HG02642 (cell line): ENCODE measurements around the gene SEMA3B.
"Not testable (repeated sequence)": the region's sequence is repeated elsewhere in the genome, so short reads cannot be mapped to it uniquely, and the experiment has no call there.

Source experiments
- ATAC-seq: cut with Tn5 transposase; IDR thresholded peaks from one replicate; pipeline ENCODE4 v1.9.1; 2021; ENCODE audit warnings: mild to moderate bottlenecking; ENCODE audit not compliant: unreplicated experiment, poor library complexity

Gene SEMA3B

GRCh38 chr3:50268703-50269451, at the start of gene SEMA3B:
TSS of gene SEMA3B (plus strand) at chr3:50269147. CDS start at chr3:50269241, 94 bp downstream.
- ATAC-seq: no peak

- ATAC-seq: no peak
These were observed 49.7 kb upstream of the SEMA3B start for GRCh38 chr3:50219285-50219684.

GRCh38 chr3:50220109-50220508, 48.8 kb upstream of the SEMA3B start:
- no peak for ATAC-seq

- ATAC-seq: no peak
These were observed 47.9 kb upstream of the SEMA3B start for GRCh38 chr3:50221051-50221410.

- no peak for ATAC-seq
These were observed 47.4 kb upstream of the SEMA3B start for GRCh38 chr3:50221411-50222168.

- no peak for ATAC-seq
These were observed 46.8 kb upstream of the SEMA3B start for GRCh38 chr3:50222169-50222528.

- ATAC-seq: no peak
These were observed 44.3 kb upstream of the SEMA3B start for GRCh38 chr3:50224639-50225038.

- ATAC-seq: peak; percentile 8
These were observed 42.0 kb upstream of the SEMA3B start for GRCh38 chr3:50226888-50227389.

GRCh38 chr3:50227390-50228183, 41.4 kb upstream of the SEMA3B start:
- ATAC-seq: peak; percentile 87

- not testable (repeated sequence) for ATAC-seq
These were observed 40.7 kb upstream of the SEMA3B start for GRCh38 chr3:50228184-50228763.

GRCh38 chr3:50229490-50229889, 39.5 kb upstream of the SEMA3B start:
- no peak for ATAC-seq

- ATAC-seq: no peak
These were observed 38.7 kb upstream of the SEMA3B start for GRCh38 chr3:50230104-50230793.

- ATAC-seq: no peak
These were observed 38.2 kb upstream of the SEMA3B start for GRCh38 chr3:50230794-50231125.

GRCh38 chr3:50231581-50231980, 37.4 kb upstream of the SEMA3B start:
- ATAC-seq: no peak

GRCh38 chr3:50232303-50232702, 36.6 kb upstream of the SEMA3B start:
- ATAC-seq: no peak

- no peak for ATAC-seq
These were observed 35.8 kb upstream of the SEMA3B start for GRCh38 chr3:50233176-50233575.

GRCh38 chr3:50235716-50236483, 33.0 kb upstream of the SEMA3B start, which contains the start of gene GNAI2:
TSS of gene GNAI2 (plus strand) at chr3:50236204. CDS start at chr3:50236336, 132 bp downstream.
- ATAC-seq: peak; percentile 92

- no peak for ATAC-seq
These were observed 32.3 kb upstream of the SEMA3B start for GRCh38 chr3:50236484-50237132.
